ENCODE measurements around the gene PPIF.

The PPIF gene

GRCh38 chr10:79316671-79317431, 30.4 kb upstream of the PPIF start:
- Histone ChIP-seq H3K4me3 (ENCODE audit: severe bottlenecking) (no peak overlapping the region), H3K27ac (ENCODE audit: poor library complexity, severe bottlenecking) (peak overlapping the region; percentile 64), H3K4me1 (ENCODE audit: insufficient read depth, poor library complexity, severe bottlenecking) (peaks cover 28% of the 10 kb centered on the region), H3K36me3 (ENCODE audit: low read depth) (peaks cover 10% of the 10 kb centered on the region; the same call in 1 of the 2 replicates), H3K9me3 (ENCODE audit: severe bottlenecking) (no peaks in the 10 kb centered on the region), H3K27me3 (ENCODE audit: insufficient read depth, poor library complexity, severe bottlenecking) (no peaks in the 10 kb centered on the region)
- ATAC-seq (ENCODE audit: low read depth) (no peak), DNase-seq (ENCODE audit: low spot score) (no peak)
- TF ChIP-seq CTCF (IDR thresholded peaks at IDR 0.05; ENCODE audit: poor library complexity, severe bottlenecking), result no peak

- H3K9me3 ChIP-seq (ENCODE audit: severe bottlenecking), result no peaks in the 10 kb centered on the region
- H3K27ac ChIP-seq (ENCODE audit: poor library complexity, severe bottlenecking), result peak overlapping the region; percentile 64
- no peak for ATAC-seq (ENCODE audit: low read depth)
- no peaks in the 10 kb centered on the region for H3K36me3 ChIP-seq (ENCODE audit: low read depth)
- peaks cover 38% of the 10 kb centered on the region for H3K4me1 ChIP-seq (ENCODE audit: insufficient read depth, poor library complexity, severe bottlenecking)
- H3K27me3 ChIP-seq (ENCODE audit: insufficient read depth, poor library complexity, severe bottlenecking), result no peaks in the 10 kb centered on the region
- DNase-seq (ENCODE audit: low spot score), result no peak
- no peak overlapping the region for H3K4me3 ChIP-seq (ENCODE audit: severe bottlenecking)
- no peak for TF ChIP-seq CTCF (IDR thresholded peaks at IDR 0.05; ENCODE audit: poor library complexity, severe bottlenecking)
Observed at GRCh38 chr10:79318369-79318768, 28.9 kb upstream of the PPIF start.

DNA sequence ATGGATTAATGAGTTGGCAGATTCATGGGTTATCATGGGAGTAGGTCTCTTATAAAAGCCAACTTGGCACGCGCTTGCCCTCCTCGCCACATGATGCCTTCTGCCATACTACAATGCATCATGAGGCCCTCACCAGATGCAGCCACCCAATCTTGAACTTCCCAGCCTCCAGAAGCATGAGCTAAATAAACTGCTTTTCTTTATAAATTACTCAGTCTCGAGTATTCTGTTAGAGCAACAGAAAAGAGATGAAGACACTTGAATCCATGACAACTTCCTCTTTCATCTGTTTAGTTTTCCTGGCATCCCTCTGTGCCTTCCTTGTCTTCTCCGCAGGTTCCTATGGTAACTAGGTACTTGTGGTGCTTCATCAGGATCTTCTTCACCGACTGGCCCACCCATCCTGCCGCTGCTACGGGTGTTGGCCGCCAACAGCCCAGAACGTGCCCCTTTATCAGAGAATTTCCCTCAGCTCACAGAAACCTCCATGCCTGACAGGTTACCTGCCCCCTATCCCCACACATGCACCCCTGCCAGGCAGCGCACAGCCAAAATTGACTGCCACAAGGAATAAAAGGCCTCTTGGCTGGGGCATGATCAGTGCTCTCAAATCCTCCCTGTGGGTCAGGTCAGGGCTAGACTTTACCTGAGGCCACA, 28.0 kb upstream of the PPIF start:
- Histone ChIP-seq H3K27me3 (ENCODE audit: insufficient read depth, poor library complexity, severe bottlenecking) (no peaks in the 10 kb centered on the region), H3K4me3 (ENCODE audit: severe bottlenecking) (no peak overlapping the region), H3K9me3 (ENCODE audit: severe bottlenecking) (no peaks in the 10 kb centered on the region), H3K36me3 (ENCODE audit: low read depth) (no peaks in the 10 kb centered on the region), H3K4me1 (ENCODE audit: insufficient read depth, poor library complexity, severe bottlenecking) (peaks cover 38% of the 10 kb centered on the region), H3K27ac (ENCODE audit: poor library complexity, severe bottlenecking) (peak overlapping the region; percentile 64)
- ATAC-seq (ENCODE audit: low read depth) (no peak), DNase-seq (ENCODE audit: low spot score) (no peak)
- no peak for TF ChIP-seq CTCF (IDR thresholded peaks at IDR 0.05; ENCODE audit: poor library complexity, severe bottlenecking)

DNA sequence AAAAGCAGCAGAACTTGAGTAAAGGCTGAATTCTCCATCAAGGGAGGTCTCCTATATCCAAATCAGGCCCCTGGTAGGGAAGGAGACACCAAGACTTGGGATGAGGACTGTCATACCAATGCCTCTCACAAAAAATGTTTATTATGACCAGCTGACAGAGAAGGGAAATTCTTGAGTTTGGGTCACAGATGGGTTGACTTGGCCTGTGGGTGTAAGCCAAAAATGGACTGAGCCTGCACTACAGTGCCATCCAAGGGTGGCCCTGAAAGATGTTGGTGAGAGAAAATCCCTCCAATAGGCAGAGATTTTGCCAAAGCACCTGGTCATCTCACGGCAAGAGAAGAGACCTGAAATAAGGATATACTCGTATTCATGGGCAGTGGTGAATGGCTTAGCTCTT, 27.0 kb upstream of the PPIF start:
- H3K36me3 ChIP-seq (ENCODE audit: low read depth), result no peaks in the 10 kb centered on the region
- no peaks in the 10 kb centered on the region for H3K27me3 ChIP-seq (ENCODE audit: insufficient read depth, poor library complexity, severe bottlenecking)
- TF ChIP-seq CTCF (IDR thresholded peaks at IDR 0.05; ENCODE audit: poor library complexity, severe bottlenecking), result no peak
- peaks cover 38% of the 10 kb centered on the region for H3K4me1 ChIP-seq (ENCODE audit: insufficient read depth, poor library complexity, severe bottlenecking)
- peak overlapping the region; percentile 66 for H3K27ac ChIP-seq (ENCODE audit: poor library complexity, severe bottlenecking)
- H3K4me3 ChIP-seq (ENCODE audit: severe bottlenecking), result no peak overlapping the region
- DNase-seq (ENCODE audit: low spot score) (no peak), ATAC-seq (ENCODE audit: low read depth) (no peak)
- H3K9me3 ChIP-seq (ENCODE audit: severe bottlenecking), result no peaks in the 10 kb centered on the region
